ENCODE data around the gene CTNND2. TPM values are rescaled to one million over a fixed set of nuclear protein-coding genes. Genes with fewer than 3 reads are reported as not detected.

CTNND2 gene
- total RNA-seq, 1 experiment from 2014 or later = 7.0 TPM

DNA sequence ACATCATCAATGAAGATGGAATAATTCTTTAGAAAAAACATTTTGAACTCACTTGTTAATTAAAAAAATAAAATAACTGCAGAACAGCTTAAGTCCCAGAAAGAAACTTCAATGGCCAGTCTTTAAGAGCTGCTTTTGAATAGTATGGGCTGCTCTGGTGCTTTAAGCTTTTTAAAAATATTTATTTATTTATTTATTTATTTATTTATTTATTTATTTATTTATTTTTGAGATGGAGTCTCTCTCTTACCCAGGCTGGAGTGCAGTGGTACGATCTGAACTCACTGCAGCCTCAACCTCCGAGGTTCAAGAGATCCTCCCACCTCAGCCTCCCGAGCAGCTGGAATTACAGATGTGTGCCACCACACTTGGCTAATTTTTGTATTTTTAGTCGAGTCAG lies 626.9 kb downstream of the CTNND2 start:
- no peak for TF ChIP-seq CTCF (conservative IDR thresholded peaks at IDR 0.05)
- H3K4me3 Mint-ChIP-seq = no peak overlapping the region
- Histone ChIP-seq H2AK5ac (ENCODE audit: insufficient read length, low read length) (no peak overlapping the region), H3T11ph (ENCODE audit: low read length) (no peak overlapping the region), H3K9ac (ENCODE audit: extremely low read depth, insufficient read length, low read length) (no peak overlapping the region), H3K4me2 (ENCODE audit: insufficient read depth, insufficient read length, low read length) (no peak overlapping the region), H3K23ac (ENCODE audit: insufficient read length, low read depth, low read length) (no peak overlapping the region), H4K8ac (replicated peaks; ENCODE audit: insufficient read length, low read depth, low read length) (no peak overlapping the region), H3K79me2 (ENCODE audit: insufficient read depth, low read length) (no peaks in the 10 kb centered on the region), H3K23me2 (ENCODE audit: insufficient read length, low read depth, low read length, poor library complexity, severe bottlenecking) (no peaks in the 10 kb centered on the region), H3K56ac (ENCODE audit: insufficient read length, low read depth, low read length) (no peak overlapping the region), H3K18ac (ENCODE audit: insufficient read length, low read depth, low read length) (no peak overlapping the region), H4K5ac (ENCODE audit: insufficient read length, low read depth, low read length) (no peak overlapping the region), H3K79me1 (ENCODE audit: insufficient read depth, low read depth, low read length, poor library complexity, severe bottlenecking) (no peaks in the 10 kb centered on the region), H3K27me3 (ENCODE audit: insufficient read depth, low read length) (no peaks in the 10 kb centered on the region), H2BK5ac (ENCODE audit: insufficient read length, low read length) (no peak overlapping the region), H2BK120ac (ENCODE audit: low read depth, low read length, poor library complexity, severe bottlenecking) (no peak overlapping the region), H2BK20ac (ENCODE audit: low read depth, low read length, poor library complexity, severe bottlenecking) (no peak overlapping the region), H3K27ac (ENCODE audit: insufficient read length, low read depth, low read length) (no peak overlapping the region), H3K14ac (ENCODE audit: insufficient read depth, low read length) (no peak overlapping the region), H3K9me3 (ENCODE audit: control insufficient read depth, low read depth, low read length) (no peaks in the 10 kb centered on the region), H4K20me1 (ENCODE audit: control insufficient read depth, insufficient read depth, insufficient read length) (no peaks in the 10 kb centered on the region), H3K4me1 (ENCODE audit: insufficient read depth, low read length) (no peaks in the 10 kb centered on the region), H3K4ac (ENCODE audit: low read depth, low read length) (no peak overlapping the region), H2AFZ (ENCODE audit: low read length) (no peak overlapping the region), H4K91ac (ENCODE audit: insufficient read length, low read depth, low read length) (no peak overlapping the region), H2BK15ac (ENCODE audit: low read depth, low read length) (no peak overlapping the region), H2BK12ac (ENCODE audit: insufficient read length, low read depth, low read length) (no peak overlapping the region)
- peaks cover 13 to 14% of the 10 kb centered on the region in 2 experiments; a peak in 4 of 5 replicates for H3K9me3 Mint-ChIP-seq
- H3K27me3 Mint-ChIP-seq (ENCODE audit: low read depth) = peaks cover 2% of the 10 kb centered on the region; the same call in 1 of the 2 replicates
- H3K27ac Mint-ChIP-seq = no peak overlapping the region
- no peaks in the 10 kb centered on the region for H3K4me1 Mint-ChIP-seq
- no peak for DNase-seq
- H3K36me3 Mint-ChIP-seq (ENCODE audit: insufficient read depth in 1 of 3, low read depth in 3 of 3) = peaks cover 5 to 20% (median 9%) of the 10 kb centered on the region in 3 experiments; a peak in 5 of 7 replicates
- WGBS (ENCODE audit: extremely low coverage, insufficient read length, low lambda C conversion rate) = no CpG with 5 or more reads among the region's 4 CpGs
